GM21576 (cell line): ENCODE data around the gene FAM3B.
"Not testable (repeated sequence)": the region's sequence is repeated elsewhere in the genome, so short reads cannot be mapped to it uniquely, and the experiment has no call there.

Source experiments
- ATAC-seq: cut with Tn5 transposase; IDR thresholded peaks from one replicate; pipeline ENCODE4 v1.9.1; 2021; ENCODE audit warnings: mild to moderate bottlenecking, moderate library complexity; ENCODE audit not compliant: unreplicated experiment

The FAM3B gene

GRCh38 chr21:41349619-41350390 lies 33.2 kb downstream of the FAM3B start:
- ATAC-seq = no peak

GRCh38 chr21:41350436-41351155 lies 34.0 kb downstream of the FAM3B start:
- ATAC-seq = no peak

- no peak for ATAC-seq
These were observed 40.9 kb downstream of the FAM3B start for GRCh38 chr21:41357546-41357945.

GRCh38 chr21:41358193-41359166 lies 41.9 kb downstream of the FAM3B start:
- no peak for ATAC-seq

GRCh38 chr21:41359286-41359685 lies 42.7 kb downstream of the FAM3B start:
- no peak for ATAC-seq

GRCh38 chr21:41359754-41360071 lies 43.1 kb downstream of the FAM3B start:
- not testable (repeated sequence) for ATAC-seq

- ATAC-seq = no peak
These were observed 43.6 kb downstream of the FAM3B start for GRCh38 chr21:41360072-41360821.

GRCh38 chr21:41361053-41361785 lies 44.6 kb downstream of the FAM3B start:
- no peak for ATAC-seq

GRCh38 chr21:41361786-41362604 lies 45.4 kb downstream of the FAM3B start, which contains the start of gene MX2:
Gene MX2 (plus strand): TSS chr21:41362027. CDS start chr21:41376907, 14,880 bp downstream.
- ATAC-seq = peak; percentile 60

- no peak for ATAC-seq
These were observed 46.2 kb downstream of the FAM3B start for GRCh38 chr21:41362605-41363369.

GRCh38 chr21:41363370-41364270 lies 47.0 kb downstream of the FAM3B start:
- ATAC-seq = no peak

GRCh38 chr21:41364308-41364707 lies 47.7 kb downstream of the FAM3B start:
- ATAC-seq = no peak

GRCh38 chr21:41365377-41366107 lies 48.9 kb downstream of the FAM3B start:
- no peak for ATAC-seq

- no peak for ATAC-seq
These were observed 50.0 kb downstream of the FAM3B start for GRCh38 chr21:41366522-41367151.

GRCh38 chr21:41367301-41367944 lies 50.8 kb downstream of the FAM3B start:
- ATAC-seq = no peak
